CD8-positive, alpha-beta memory T cell (primary cell): ENCODE measurements around the gene NUDT6. TPM values are rescaled to one million over a fixed set of nuclear protein-coding genes. Genes with fewer than 3 reads are reported as not detected.

ENCODE experiments used
- CTCF ChIA-PET: fragments of 350-600 bp; sonication (Branson Sonifier 250); formaldehyde crosslinking; loops from one replicate; lab custom pipeline; 2021; ENCODE audit warnings: antibody characterized with exemption; lab: Charles Lee
- POLR2A ChIA-PET: fragments of 350-600 bp; sonication (Branson Sonifier 250); formaldehyde crosslinking; loops from one replicate; lab custom pipeline; 2021; ENCODE audit warnings: antibody characterized with exemption; lab: Charles Lee
- DNase-seq, 5 donors: peaks; one replicate each; pipeline versions ENCODE4 v3.0.0 to v3.0.0-alpha.2; 2020 to 2022; ENCODE audit warnings: mixed read lengths in 1 of 5
- H3K27ac ChIP-seq: one replicate; pipeline ENCODE4 v1.7.0; 2013; ENCODE audit warnings: low read depth, mild to moderate bottlenecking, low read length, moderate library complexity
- H3K27me3 ChIP-seq: 2 replicates; pipeline ENCODE4 v1.7.0; 2013; ENCODE audit warnings: low read length, mild to moderate bottlenecking; ENCODE audit not compliant: insufficient read depth, poor library complexity, severe bottlenecking
- H3K36me3 ChIP-seq: 2 replicates; pipeline ENCODE4 v1.7.0; 2013; ENCODE audit warnings: mild to moderate bottlenecking, low read length, moderate library complexity; ENCODE audit not compliant: insufficient read depth
- H3K4me1 ChIP-seq: 2 replicates; pipeline ENCODE4 v1.7.0; 2013; ENCODE audit warnings: mild to moderate bottlenecking, low read length, moderate library complexity; ENCODE audit not compliant: insufficient read depth
- H3K4me3 ChIP-seq: 2 replicates; pipeline ENCODE4 v1.7.0; 2013; ENCODE audit warnings: mild to moderate bottlenecking, low read length
- H3K9me3 ChIP-seq: 2 replicates; pipeline ENCODE4 v1.7.0; 2013; ENCODE audit warnings: mild to moderate bottlenecking, low read length
- H3K27ac Mint-ChIP-seq, 8 donors: one replicate each; pipeline ENCODE4 v1.8.0; 2020 to 2021; ENCODE audit warnings: mixed read lengths in 8 of 8, mild to moderate bottlenecking in 6 of 8, inconsistent platforms in 3 of 8, moderate library complexity in 3 of 8
- H3K27me3 Mint-ChIP-seq, 2 donors: one replicate each; pipeline ENCODE4 v1.8.0; 2020 to 2021; ENCODE audit warnings: mixed read lengths in 2 of 2, mild to moderate bottlenecking in 1 of 2, moderate library complexity in 1 of 2
- H3K36me3 Mint-ChIP-seq, 3 donors: one replicate each; pipeline ENCODE4 v1.8.0; 2020 to 2021; ENCODE audit warnings: mixed read lengths in 3 of 3, inconsistent platforms in 1 of 3, mild to moderate bottlenecking in 1 of 3
- H3K4me1 Mint-ChIP-seq, 3 donors: one replicate each; pipeline ENCODE4 v1.8.0; 2020 to 2021; ENCODE audit warnings: mixed read lengths in 3 of 3, inconsistent platforms in 1 of 3, mild to moderate bottlenecking in 1 of 3
- H3K4me3 Mint-ChIP-seq, 7 donors: one replicate each; pipeline ENCODE4 v1.8.0; 2020 to 2021; ENCODE audit warnings: mixed read lengths in 7 of 7, mild to moderate bottlenecking in 6 of 7, moderate library complexity in 4 of 7, inconsistent platforms in 2 of 7
- H3K9me3 Mint-ChIP-seq, 5 donors: one replicate each; pipeline ENCODE4 v1.8.0; 2020 to 2022; ENCODE audit warnings: mixed read lengths in 5 of 5, mild to moderate bottlenecking in 3 of 5, moderate library complexity in 2 of 5, inconsistent platforms in 1 of 5
- polyA plus RNA-seq: library from polyadenylated mRNA; unstranded; fragments of 300-500 nt; fragmentation: Illumina TruSeq; gene quantifications from one replicate; pipeline ENCODE4 v1.2.3, GENCODE V29; 2021
- total RNA-seq, 2 experiments: library from RNA; stranded (reverse); gene quantifications; one replicate each; pipeline ENCODE4 v1.2.3, GENCODE V29; 2021

NUDT6 gene
- total and polyA plus RNA-seq, 3 experiments from 2014 or later = 1.6 to 5.5 (median 4.3) TPM

DNA sequence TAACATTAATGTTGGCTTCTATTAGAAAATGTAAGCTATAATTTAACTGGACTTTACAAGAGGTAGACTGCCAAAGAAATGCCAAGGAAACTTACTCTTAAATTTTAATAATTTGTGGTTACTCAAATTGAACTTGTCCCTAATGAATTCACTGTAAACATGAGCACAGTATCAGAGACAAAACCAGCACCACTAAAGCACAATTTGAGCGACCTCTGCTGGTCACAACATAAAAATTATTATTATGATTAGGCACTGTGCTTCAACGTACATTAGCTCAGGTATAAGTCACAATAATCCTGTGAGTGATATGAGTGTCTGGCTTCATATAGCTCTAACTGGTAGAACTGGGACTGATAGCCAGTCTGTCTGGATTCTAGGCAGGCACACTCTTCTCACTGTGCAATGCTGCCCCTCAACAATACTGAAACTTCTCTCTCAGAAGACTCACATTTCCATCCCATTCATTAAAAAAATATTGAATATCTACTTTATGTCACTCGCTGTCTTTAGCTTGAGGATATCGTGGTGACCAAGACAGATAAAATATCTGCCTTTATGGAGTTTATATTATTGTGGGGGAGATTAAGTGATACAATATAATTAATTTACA, 8.0 kb downstream of the NUDT6 start:
- H3K4me1 ChIP-seq = no peaks in the 10 kb centered on the region
- H3K4me1 Mint-ChIP-seq = no peaks in the 10 kb centered on the region
- H3K4me3 Mint-ChIP-seq = no peak overlapping the region
- H3K27me3 Mint-ChIP-seq = peaks cover 0 to 2% of the 10 kb centered on the region in 2 donors
- CTCF ChIA-PET = interaction anchor here (1.1 to 1.4 kb wide), 2 partner anchors 157 to 169 kb away, joined by 3 to 4 read pairs; no protein-coding TSS in a partner anchor
- H3K9me3 ChIP-seq = no peaks in the 10 kb centered on the region
- H3K27ac Mint-ChIP-seq = no peak overlapping the region
- H3K36me3 ChIP-seq = no peaks in the 10 kb centered on the region
- DNase-seq = no peak
- H3K4me3 ChIP-seq = no peak overlapping the region
- no peak overlapping the region for H3K27ac ChIP-seq
- H3K27me3 ChIP-seq = no peaks in the 10 kb centered on the region
- H3K9me3 Mint-ChIP-seq = no peaks in the 10 kb centered on the region
- POLR2A ChIA-PET = no interaction called here
- H3K36me3 Mint-ChIP-seq = peaks cover 0 to 7% (median 3%) of the 10 kb centered on the region in 3 donors

GRCh38 chr4:122912810-122913575, 9.4 kb downstream of the NUDT6 start:
- peaks cover 0 to 2% of the 10 kb centered on the region in 2 donors for H3K27me3 Mint-ChIP-seq
- H3K9me3 Mint-ChIP-seq = no peaks in the 10 kb centered on the region
- Histone ChIP-seq H3K27ac (no peak overlapping the region), H3K4me1 (no peaks in the 10 kb centered on the region), H3K9me3 (no peaks in the 10 kb centered on the region), H3K27me3 (no peaks in the 10 kb centered on the region), H3K36me3 (no peaks in the 10 kb centered on the region), H3K4me3 (no peak overlapping the region)
- H3K4me1 Mint-ChIP-seq = no peaks in the 10 kb centered on the region
- DNase-seq = no peak
- POLR2A ChIA-PET = no interaction called here
- H3K27ac Mint-ChIP-seq = no peak overlapping the region
- CTCF ChIA-PET = interaction anchor here (1.1 kb wide), 1 partner anchor 155 kb away, joined by 4 read pairs; no protein-coding TSS in a partner anchor
- H3K4me3 Mint-ChIP-seq = no peak overlapping the region
- peaks cover 0 to 7% (median 3%) of the 10 kb centered on the region in 3 donors for H3K36me3 Mint-ChIP-seq

GRCh38 chr4:122911588-122911987, 10.8 kb downstream of the NUDT6 start:
- no peaks in the 10 kb centered on the region for H3K36me3 ChIP-seq
- POLR2A ChIA-PET = no interaction called here

DNA sequence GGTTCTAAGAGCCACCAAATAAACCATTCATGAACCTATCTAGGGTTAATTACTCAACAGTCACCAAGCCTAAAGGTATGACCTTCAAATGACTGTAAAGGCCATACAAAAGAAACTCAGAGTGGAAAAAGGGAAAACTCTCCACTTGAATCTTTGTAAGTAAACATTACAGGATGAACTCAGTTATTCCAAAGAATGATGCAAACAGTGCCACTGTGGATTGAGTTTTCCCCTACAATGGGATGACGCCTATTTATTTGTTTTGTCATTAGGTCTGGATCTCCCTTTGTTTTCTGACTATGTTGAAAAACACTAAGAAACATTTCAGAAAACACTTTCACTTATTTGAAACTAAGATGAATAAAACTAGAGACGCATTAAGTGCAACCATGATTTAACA, 12.7 kb downstream of the NUDT6 start:
- no peak for DNase-seq
- Mint-ChIP-seq H3K4me3 (no peak overlapping the region), H3K27me3 (no peaks in the 10 kb centered on the region), H3K4me1 (no peaks in the 10 kb centered on the region), H3K9me3 (no peaks in the 10 kb centered on the region), H3K27ac (no peak overlapping the region), H3K36me3 (peaks cover 0 to 10% (median 3%) of the 10 kb centered on the region in 3 donors)
- H3K27ac ChIP-seq = no peak overlapping the region
- no peaks in the 10 kb centered on the region for H3K9me3 ChIP-seq
- no peaks in the 10 kb centered on the region for H3K36me3 ChIP-seq
- H3K4me3 ChIP-seq = no peak overlapping the region
- POLR2A ChIA-PET = no interaction called here
- no peaks in the 10 kb centered on the region for H3K4me1 ChIP-seq
- no peaks in the 10 kb centered on the region for H3K27me3 ChIP-seq
- CTCF ChIA-PET = no interaction called here

More at GRCh38 chr4:122911588-122911987, 10.8 kb downstream of the NUDT6 start:
- H3K4me3 Mint-ChIP-seq = no peak overlapping the region
- H3K27ac ChIP-seq = no peak overlapping the region
- no peaks in the 10 kb centered on the region for H3K4me1 Mint-ChIP-seq
- H3K9me3 Mint-ChIP-seq = no peaks in the 10 kb centered on the region
- DNase-seq = no peak
- H3K4me1 ChIP-seq = no peaks in the 10 kb centered on the region
- CTCF ChIA-PET = no interaction called here
- H3K27ac Mint-ChIP-seq = no peak overlapping the region
- no peak overlapping the region for H3K4me3 ChIP-seq
- peaks cover 0 to 7% (median 3%) of the 10 kb centered on the region in 3 donors for H3K36me3 Mint-ChIP-seq
- no peaks in the 10 kb centered on the region for H3K27me3 ChIP-seq
- H3K9me3 ChIP-seq = no peaks in the 10 kb centered on the region
- H3K27me3 Mint-ChIP-seq = peaks cover 0 to 2% of the 10 kb centered on the region in 2 donors

DNA sequence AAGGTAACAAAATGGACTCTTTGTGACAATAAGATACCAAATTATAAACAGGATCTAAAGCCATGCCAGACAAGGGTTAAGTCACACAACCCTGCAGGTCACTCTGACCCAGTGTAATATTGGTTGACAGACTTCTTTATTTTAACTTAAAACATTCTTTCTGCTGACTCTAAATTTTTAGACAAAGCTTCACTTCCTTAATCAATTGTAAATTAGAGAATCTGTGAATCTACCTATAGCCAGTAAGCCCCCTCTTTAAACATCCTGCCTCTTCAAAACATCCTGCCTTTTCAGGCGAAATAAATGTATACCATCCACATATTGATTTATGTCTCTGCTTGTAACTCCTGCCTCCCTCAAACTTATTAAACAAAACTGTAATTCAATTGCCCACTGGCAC, 14.2 kb downstream of the NUDT6 start:
- Histone ChIP-seq H3K27me3 (no peaks in the 10 kb centered on the region), H3K36me3 (no peaks in the 10 kb centered on the region), H3K4me1 (no peaks in the 10 kb centered on the region), H3K9me3 (no peaks in the 10 kb centered on the region), H3K27ac (no peak overlapping the region), H3K4me3 (no peak overlapping the region)
- Mint-ChIP-seq H3K36me3 (peaks cover 0 to 10% (median 3%) of the 10 kb centered on the region in 3 donors), H3K4me1 (no peaks in the 10 kb centered on the region), H3K27me3 (no peaks in the 10 kb centered on the region), H3K27ac (peak overlapping the region in 1 of 8 donors; percentile 15), H3K4me3 (no peak overlapping the region), H3K9me3 (no peaks in the 10 kb centered on the region)
- POLR2A ChIA-PET = no interaction called here
- CTCF ChIA-PET = no interaction called here
- DNase-seq = no peak

GRCh38 chr4:122906859-122907305, 15.5 kb downstream of the NUDT6 start:
- Histone ChIP-seq H3K4me1 (no peaks in the 10 kb centered on the region), H3K27me3 (no peaks in the 10 kb centered on the region), H3K27ac (no peak overlapping the region), H3K36me3 (no peaks in the 10 kb centered on the region), H3K4me3 (no peak overlapping the region), H3K9me3 (no peaks in the 10 kb centered on the region)
- no peak for DNase-seq
- Mint-ChIP-seq H3K27me3 (no peaks in the 10 kb centered on the region), H3K36me3 (peaks cover 0 to 10% (median 3%) of the 10 kb centered on the region in 3 donors), H3K4me3 (no peak overlapping the region), H3K9me3 (no peaks in the 10 kb centered on the region), H3K4me1 (no peaks in the 10 kb centered on the region), H3K27ac (no peak overlapping the region)
- CTCF ChIA-PET = no interaction called here
- POLR2A ChIA-PET = no interaction called here

GRCh38 chr4:122903766-122904288, 18.6 kb downstream of the NUDT6 start:
- ChIA-PET CTCF (interaction anchor here (1.1 kb wide), 1 partner anchor 146 kb away, joined by 3 read pairs; no protein-coding TSS in a partner anchor), POLR2A (no interaction called here)
- H3K27ac ChIP-seq = no peak overlapping the region
- no peaks in the 10 kb centered on the region for H3K27me3 ChIP-seq
- Mint-ChIP-seq H3K4me1 (no peaks in the 10 kb centered on the region), H3K9me3 (no peaks in the 10 kb centered on the region), H3K27me3 (peaks cover 0 to 1% of the 10 kb centered on the region in 2 donors), H3K4me3 (no peak overlapping the region), H3K36me3 (peaks cover 0 to 4% (median 0%) of the 10 kb centered on the region in 3 donors), H3K27ac (no peak overlapping the region)
- H3K36me3 ChIP-seq = no peaks in the 10 kb centered on the region
- H3K9me3 ChIP-seq = no peaks in the 10 kb centered on the region
- H3K4me3 ChIP-seq = no peak overlapping the region
- no peak for DNase-seq
- no peaks in the 10 kb centered on the region for H3K4me1 ChIP-seq
